PC-3 (cell line): ENCODE measurements around the gene KRT83. TPM values are rescaled to one million over a fixed set of nuclear protein-coding genes. Genes with fewer than 3 reads are reported as not detected.
A peak's percentile ranks its signal among the peaks of the same experiment; 100 is the strongest.
"Not testable (repeated sequence)": the region's sequence is repeated elsewhere in the genome, so short reads cannot be mapped to it uniquely, and the experiment has no call there.

ENCODE experiments used
- ATAC-seq: fragments of 200-7000 bp; cut with Tn5 transposase; 2 replicates; pipeline ENCODE4 v1.9.1; 2020; ENCODE audit warnings: mild to moderate bottlenecking, moderate library complexity
- BruUV-seq: library from RNA; stranded (reverse); fragments of 400-500 nt; replicated peaks from 2 replicates; lab custom pipeline; 2021; lab: Mats Ljungman, UMichigan
- CTCF ChIA-PET: fragments of 300-600 bp; sonication (Branson Sonifier 250); formaldehyde crosslinking; loops from one replicate; lab custom pipeline; 2022; ENCODE audit warnings: antibody characterized with exemption; lab: Charles Lee
- POLR2A ChIA-PET: fragments of 300-600 bp; sonication (Branson Sonifier 250); formaldehyde crosslinking; loops from one replicate; lab custom pipeline; 2022; ENCODE audit warnings: antibody characterized with exemption; ENCODE audit not compliant: unreplicated experiment; lab: Charles Lee
- DNase-seq: peaks from one replicate; pipeline ENCODE4 v3.0.0-alpha.2; 2015
- H2AFZ ChIP-seq: fragments of 300-600 bp; sonication (generic); 2 replicates; pipeline ENCODE4 v1.6.0; 2016; ENCODE audit warnings: antibody characterized with exemption, low read length
- H3F3A ChIP-seq: fragments of 300-600 bp; sonication (generic); one replicate; pipeline ENCODE4 v1.6.0; 2017; ENCODE audit warnings: antibody characterized with exemption, low read length, control low read depth, mild to moderate bottlenecking; ENCODE audit not compliant: unreplicated experiment
- H3K27ac ChIP-seq: fragments of 300-600 bp; sonication (generic); 2 replicates; pipeline ENCODE4 v1.5.1; 2016; ENCODE audit warnings: mild to moderate bottlenecking, low read length
- H3K27me3 ChIP-seq: fragments of 300-600 bp; sonication (generic); 2 replicates; pipeline ENCODE4 v1.6.1; 2016; ENCODE audit warnings: low read length, mixed read lengths
- H3K36me3 ChIP-seq: fragments of 300-600 bp; sonication (generic); 2 replicates; pipeline ENCODE4 v1.6.1; 2016; ENCODE audit warnings: low read depth, mixed run types, low read length, mixed read lengths
- H3K4me1 ChIP-seq: fragments of 300-600 bp; sonication (generic); 2 replicates; pipeline ENCODE4 v1.5.1; 2016; ENCODE audit warnings: low read length; ENCODE audit not compliant: insufficient read depth
- H3K4me2 ChIP-seq: fragments of 300-600 bp; sonication (generic); 2 replicates; pipeline ENCODE4 v1.6.0; 2016; ENCODE audit warnings: low read length
- H3K4me3 ChIP-seq: fragments of 300-600 bp; sonication (generic); 2 replicates; pipeline ENCODE4 v1.5.1; 2016; ENCODE audit warnings: mild to moderate bottlenecking, low read length, mixed read lengths
- H3K79me2 ChIP-seq: fragments of 300-600 bp; sonication (generic); 2 replicates; pipeline ENCODE4 v1.6.1; 2017; ENCODE audit warnings: low read length, mixed read lengths
- H3K9ac ChIP-seq: fragments of 300-600 bp; sonication (generic); 2 replicates; pipeline ENCODE4 v1.6.0; 2016; ENCODE audit warnings: mild to moderate bottlenecking, low read length
- H3K9me2 ChIP-seq: fragments of 300-600 bp; sonication (generic); replicated peaks from 2 replicates; pipeline ENCODE4 v1.6.1; 2016; ENCODE audit warnings: mixed run types, low read length, mixed read lengths
- H3K9me3 ChIP-seq: fragments of 300-600 bp; sonication (generic); 2 replicates; pipeline ENCODE4 v1.6.1; 2016; ENCODE audit warnings: low read length, mixed read lengths
- H4K20me1 ChIP-seq: fragments of 300-600 bp; sonication (generic); 2 replicates; pipeline ENCODE4 v1.6.1; 2016; ENCODE audit warnings: low read length, mixed read lengths
- CTCF ChIP-seq: fragments of 300-600 bp; sonication (generic); conservative IDR thresholded peaks from 2 replicates; pipeline ENCODE4 v1.5.1; 2017; ENCODE audit warnings: antibody characterized with exemption, low read depth, mild to moderate bottlenecking, low read length
- EZH2 ChIP-seq: fragments of 300-600 bp; sonication (generic); IDR thresholded peaks from one replicate; pipeline ENCODE4 v1.6.1; 2017; ENCODE audit warnings: antibody characterized with exemption, mild to moderate bottlenecking, low read length; ENCODE audit not compliant: unreplicated experiment
- EZH2phosphoT487 ChIP-seq: fragments of 300-600 bp; sonication (generic); IDR thresholded peaks from 2 replicates; pipeline ENCODE4 v1.6.1; 2018; ENCODE audit warnings: mild to moderate bottlenecking, antibody characterized with exemption, low read length, borderline replicate concordance
- intact Hi-C: fragments of 100-400 bp; cut with micrococcal nuclease; formaldehyde crosslinking; loops from 2 replicates; pipeline ENCODE4 v1.9.0; 2023
- total RNA-seq: library from RNA; depleted of rRNA; stranded (reverse); fragments of >200 nt; gene quantifications from 2 replicates; pipeline ENCODE4 v1.2.3, GENCODE V29; 2014

KRT83 gene
- total RNA-seq, 1 experiment from 2014 or later, result 0.33 TPM

DNA sequence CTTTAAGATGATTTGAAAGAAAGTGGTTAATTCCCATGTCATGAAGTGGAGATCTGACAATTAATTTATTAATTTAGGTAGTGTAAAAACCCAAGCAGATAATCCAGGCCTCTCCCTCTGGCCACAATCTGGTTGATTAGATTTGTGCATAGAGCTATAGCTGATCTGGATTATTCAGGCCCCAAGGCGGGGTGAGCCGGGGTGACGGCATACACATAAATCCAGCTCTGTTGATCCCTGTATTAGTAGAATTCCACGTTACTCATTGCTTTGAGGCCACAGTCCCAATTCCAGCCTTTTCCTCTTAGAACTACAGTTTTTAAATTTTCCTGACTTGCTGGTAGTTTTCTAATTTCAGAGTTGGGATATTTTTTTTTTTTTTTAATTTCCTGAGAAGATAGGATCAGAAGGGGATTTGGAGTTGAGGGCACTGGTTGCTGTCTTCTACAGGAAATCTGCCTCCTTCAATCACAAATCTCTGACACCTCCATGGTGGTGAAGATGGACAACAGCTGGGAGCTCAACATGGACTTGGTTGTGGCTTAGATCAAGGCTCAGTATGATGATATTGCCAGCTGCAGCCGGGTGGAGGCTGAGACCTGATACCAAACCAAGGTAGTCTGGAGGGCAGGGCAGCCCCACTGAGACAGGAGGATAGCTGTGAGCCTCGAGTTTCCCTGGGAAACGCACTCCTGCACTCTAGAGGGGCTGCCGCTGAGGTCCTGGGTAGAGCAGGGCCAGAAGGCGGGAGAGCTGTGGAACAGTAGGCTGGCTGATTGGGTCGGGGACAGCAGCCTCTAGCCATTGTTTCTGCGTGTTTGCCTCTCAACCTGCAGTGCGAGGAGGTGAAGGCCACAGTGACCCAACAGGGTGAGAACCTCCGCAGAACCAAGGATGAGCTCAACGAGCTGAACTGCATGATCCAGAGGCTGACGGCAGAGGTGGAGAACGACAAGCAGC lies 26.6 kb upstream of the KRT83 start:
- no peaks in the 10 kb centered on the region for H3K27me3 ChIP-seq
- H3K36me3 ChIP-seq, result no peaks in the 10 kb centered on the region
- H3K27ac ChIP-seq, result no peak overlapping the region
- H3K79me2 ChIP-seq, result no peaks in the 10 kb centered on the region
- ChIA-PET CTCF (no interaction called here), POLR2A (no interaction called here)
- H3K9ac ChIP-seq, result no peak overlapping the region
- no peaks in the 10 kb centered on the region for H4K20me1 ChIP-seq
- H2AFZ ChIP-seq, result no peak overlapping the region
- H3K4me2 ChIP-seq, result no peak overlapping the region
- intact Hi-C loops, result no loop called here
- no TSS peak for BruUV-seq
- H3F3A ChIP-seq, result no peaks in the 10 kb centered on the region
- no peaks in the 10 kb centered on the region for H3K9me3 ChIP-seq
- no peak overlapping the region for H3K4me3 ChIP-seq
- TF ChIP-seq CTCF (no peak), EZH2 (no peak), EZH2phosphoT487 (no peak)
- H3K9me2 ChIP-seq, result no peaks in the 10 kb centered on the region
- ATAC-seq (no peak), DNase-seq (no peak)
- peaks cover 35% of the 10 kb centered on the region for H3K4me1 ChIP-seq

- ATAC-seq (no peak), DNase-seq (no peak)
- no peaks in the 10 kb centered on the region for H3K9me3 ChIP-seq
- H3K4me2 ChIP-seq, result no peak overlapping the region
- CTCF ChIA-PET, result no interaction called here
- intact Hi-C loops, result no loop called here
- H3K79me2 ChIP-seq, result no peaks in the 10 kb centered on the region
- H3K4me3 ChIP-seq, result no peak overlapping the region
- peaks cover 35% of the 10 kb centered on the region for H3K4me1 ChIP-seq
- no peaks in the 10 kb centered on the region for H3K27me3 ChIP-seq
- POLR2A ChIA-PET, result no interaction called here
- H3K36me3 ChIP-seq, result no peaks in the 10 kb centered on the region
- H3K27ac ChIP-seq, result no peak overlapping the region
- no peak overlapping the region for H3K9ac ChIP-seq
- BruUV-seq, result no TSS peak
- TF ChIP-seq EZH2phosphoT487 (no peak), CTCF (no peak), EZH2 (no peak)
- H2AFZ ChIP-seq, result no peak overlapping the region
- H3F3A ChIP-seq, result no peaks in the 10 kb centered on the region
- no peaks in the 10 kb centered on the region for H4K20me1 ChIP-seq
- no peaks in the 10 kb centered on the region for H3K9me2 ChIP-seq
Observed at GRCh38 chr12:52347016-52347415, 25.8 kb upstream of the KRT83 start.

- H3K36me3 ChIP-seq, result no peaks in the 10 kb centered on the region
- POLR2A ChIA-PET, result interaction anchor here (0.7 kb wide), 1 partner anchor 591 kb away, joined by 4 read pairs; no protein-coding TSS in a partner anchor
- DNase-seq, result no peak
- H3K4me3 ChIP-seq, result no peak overlapping the region
- no TSS peak for BruUV-seq
- no peaks in the 10 kb centered on the region for H4K20me1 ChIP-seq
- H3K27ac ChIP-seq, result no peak overlapping the region
- no peaks in the 10 kb centered on the region for H3K9me2 ChIP-seq
- peaks cover 35% of the 10 kb centered on the region for H3K4me1 ChIP-seq
- no peaks in the 10 kb centered on the region for H3K27me3 ChIP-seq
- H3K79me2 ChIP-seq, result no peaks in the 10 kb centered on the region
- no peaks in the 10 kb centered on the region for H3F3A ChIP-seq
- intact Hi-C loops, result no loop called here
- H3K9me3 ChIP-seq, result no peaks in the 10 kb centered on the region
- TF ChIP-seq CTCF (no peak), EZH2phosphoT487 (no peak), EZH2 (no peak)
- CTCF ChIA-PET, result interaction anchor here (0.6 to 1.5 kb wide), 2 partner anchors 19 to 524 kb away, joined by 3 to 8 read pairs; no protein-coding TSS in a partner anchor
- no peak overlapping the region for H3K4me2 ChIP-seq
- no peak overlapping the region for H2AFZ ChIP-seq
- ATAC-seq, result no peak; the same call in 1 of the 2 replicates
- H3K9ac ChIP-seq, result no peak overlapping the region
Observed at GRCh38 chr12:52346593-52346992, 25.4 kb upstream of the KRT83 start.

GRCh38 chr12:52345041-52345440 lies 23.8 kb upstream of the KRT83 start:
- H3K4me2 ChIP-seq, result peak overlapping the region; percentile 67
- peak overlapping the region; percentile 51 for H3K27ac ChIP-seq
- H3F3A ChIP-seq, intact Hi-C loops, H3K9ac ChIP-seq, H3K36me3 ChIP-seq, H4K20me1 ChIP-seq, BruUV-seq, DNase-seq, H2AFZ ChIP-seq, H3K27me3 ChIP-seq, H3K9me2 ChIP-seq, ATAC-seq, H3K9me3 ChIP-seq, H3K79me2 ChIP-seq, H3K4me3 ChIP-seq: not testable (repeated sequence)
- H3K4me1 ChIP-seq, result peaks cover 35% of the 10 kb centered on the region
- ChIA-PET CTCF (interaction anchor here (1.0 to 1.5 kb wide), 2 partner anchors 18 to 636 kb away, joined by 4 to 8 read pairs; no protein-coding TSS in a partner anchor), POLR2A (interaction anchor here (0.5 to 0.7 kb wide), 2 partner anchors 312 to 526 kb away, joined by 3 to 5 read pairs; no protein-coding TSS in a partner anchor)
